ACC112 (cell line): ENCODE results near the gene AGXT2.

Experiments
- H2AFZ ChIP-seq: fragments of 200-600 bp; sonication (generic); one replicate; pipeline ENCODE4 v1.6.0; 2017; ENCODE audit warnings: antibody characterized with exemption, low read length; ENCODE audit not compliant: unreplicated experiment
- H3K27ac ChIP-seq: fragments of 200-600 bp; sonication (generic); 2 replicates; pipeline ENCODE4 v1.5.1; 2014; ENCODE audit warnings: low read depth, mild to moderate bottlenecking, antibody characterized with exemption, low read length, moderate library complexity
- H3K27me3 ChIP-seq: fragments of 200-600 bp; sonication (generic); 2 replicates; pipeline ENCODE4 v1.6.1; 2014; ENCODE audit warnings: mild to moderate bottlenecking, antibody characterized with exemption, low read length, moderate library complexity, mixed read lengths; ENCODE audit not compliant: insufficient read depth
- H3K36me3 ChIP-seq: fragments of 200-600 bp; sonication (generic); 2 replicates; pipeline ENCODE4 v1.6.1; 2016; ENCODE audit warnings: mild to moderate bottlenecking, antibody characterized with exemption, low read length, moderate library complexity, mixed read lengths; ENCODE audit not compliant: insufficient read depth
- H3K4me1 ChIP-seq: fragments of 200-600 bp; sonication (generic); one replicate; pipeline ENCODE4 v1.6.1; 2016; ENCODE audit warnings: low read length, mixed read lengths; ENCODE audit not compliant: insufficient read depth, unreplicated experiment, control insufficient read depth
- H3K4me3 ChIP-seq: fragments of 200-600 bp; sonication (generic); 2 replicates; pipeline ENCODE4 v1.5.1; 2014; ENCODE audit warnings: mild to moderate bottlenecking, low read depth, low read length
- H3K79me2 ChIP-seq: fragments of 200-600 bp; sonication (generic); one replicate; pipeline ENCODE4 v1.6.0; 2016; ENCODE audit warnings: low read length; ENCODE audit not compliant: control insufficient read depth, unreplicated experiment, insufficient read depth

The AGXT2 gene

DNA sequence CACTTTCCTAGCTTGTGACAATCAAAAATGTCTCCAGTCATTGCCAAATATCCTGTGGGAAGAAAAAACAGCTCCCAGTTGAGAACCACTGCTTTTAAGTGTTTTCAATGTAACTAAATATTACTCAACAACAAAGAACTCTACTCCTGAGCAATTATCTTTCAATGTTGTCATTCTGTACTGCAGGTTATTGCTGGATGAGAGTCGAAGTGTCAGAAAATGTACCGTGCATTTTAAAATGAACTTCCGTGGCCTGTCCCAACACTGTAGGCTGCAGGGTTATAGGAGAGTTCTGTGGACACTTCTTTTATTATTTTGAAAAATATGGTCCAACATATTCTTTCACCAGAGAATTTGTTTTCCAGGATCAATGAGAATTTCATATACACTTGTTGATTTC lies 34.8 kb upstream of the AGXT2 start:
- H3K79me2 ChIP-seq: no peaks in the 10 kb centered on the region
- no peak overlapping the region for H2AFZ ChIP-seq
- H3K36me3 ChIP-seq: no peaks in the 10 kb centered on the region
- no peaks in the 10 kb centered on the region for H3K4me1 ChIP-seq
- no peaks in the 10 kb centered on the region for H3K27me3 ChIP-seq
- no peak overlapping the region for H3K27ac ChIP-seq
- H3K4me3 ChIP-seq: no peak overlapping the region

DNA sequence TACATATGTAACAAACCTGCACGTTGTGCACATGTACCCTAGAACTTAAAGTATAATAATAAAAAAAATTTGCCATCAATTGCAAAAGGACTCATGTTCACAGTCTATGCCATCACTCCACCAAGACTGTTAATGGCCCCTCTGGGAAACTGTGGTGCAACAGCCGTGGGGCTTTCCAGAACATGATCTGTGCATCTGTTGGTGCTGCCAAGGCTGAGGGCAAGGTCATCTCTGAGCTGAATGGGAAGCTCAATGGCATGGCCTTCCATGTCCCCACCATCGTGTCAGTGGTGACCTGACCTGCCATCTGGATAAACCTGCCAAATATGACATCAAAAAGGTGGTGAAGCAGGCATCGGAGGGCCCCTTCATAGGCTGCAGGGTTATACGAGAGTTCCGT lies 33.4 kb upstream of the AGXT2 start:
- no peak overlapping the region for H2AFZ ChIP-seq
- H3K27me3 ChIP-seq: no peaks in the 10 kb centered on the region
- no peaks in the 10 kb centered on the region for H3K79me2 ChIP-seq
- no peaks in the 10 kb centered on the region for H3K36me3 ChIP-seq
- H3K4me3 ChIP-seq: no peak overlapping the region
- H3K27ac ChIP-seq: no peak overlapping the region
- no peaks in the 10 kb centered on the region for H3K4me1 ChIP-seq

DNA sequence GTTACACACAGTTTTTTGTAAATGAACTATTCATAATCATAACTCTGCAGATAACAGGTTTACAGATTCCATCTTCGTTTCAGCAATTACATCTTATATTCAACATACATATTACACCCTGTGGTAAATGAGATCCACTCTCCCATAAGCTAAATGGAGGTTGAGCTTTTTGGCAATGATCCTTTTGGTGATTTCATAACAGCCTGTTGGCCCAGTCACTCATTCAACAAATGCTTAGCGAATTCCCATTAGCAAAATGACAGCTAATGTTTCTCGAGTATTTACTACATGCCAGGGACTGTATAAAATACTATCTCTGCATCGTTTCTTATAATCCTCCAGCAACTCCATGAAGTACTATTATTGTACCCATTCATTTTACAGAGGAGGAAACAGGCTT lies 25.4 kb upstream of the AGXT2 start:
- H3K4me1 ChIP-seq: no peaks in the 10 kb centered on the region
- H3K27me3 ChIP-seq: no peaks in the 10 kb centered on the region
- H3K79me2 ChIP-seq: no peaks in the 10 kb centered on the region
- no peak overlapping the region for H3K27ac ChIP-seq
- H3K4me3 ChIP-seq: no peak overlapping the region
- no peak overlapping the region for H2AFZ ChIP-seq
- no peaks in the 10 kb centered on the region for H3K36me3 ChIP-seq

DNA sequence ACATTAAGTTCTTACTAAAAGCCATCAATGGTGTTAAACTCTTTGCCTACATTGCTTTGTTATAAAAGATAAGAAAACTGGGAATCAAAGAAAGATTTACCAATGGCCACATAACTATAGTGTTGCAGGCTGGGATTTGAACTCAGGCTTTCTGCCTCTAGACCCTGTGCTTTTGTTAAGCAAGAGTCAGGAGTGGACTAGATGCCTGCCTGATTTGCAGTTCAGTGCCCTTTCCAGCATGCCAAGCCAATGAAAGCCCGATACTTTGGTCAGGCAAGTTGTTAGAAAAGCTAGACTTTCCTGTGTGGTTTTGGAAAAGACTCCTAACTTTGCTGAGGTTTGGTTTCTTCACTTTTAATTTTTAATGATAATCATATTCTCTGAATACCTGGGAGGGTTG lies 21.4 kb upstream of the AGXT2 start:
- Histone ChIP-seq H3K4me1 (no peaks in the 10 kb centered on the region), H3K4me3 (no peak overlapping the region), H3K27me3 (no peaks in the 10 kb centered on the region), H3K36me3 (no peaks in the 10 kb centered on the region), H3K79me2 (no peaks in the 10 kb centered on the region), H3K27ac (no peak overlapping the region), H2AFZ (no peak overlapping the region)

DNA sequence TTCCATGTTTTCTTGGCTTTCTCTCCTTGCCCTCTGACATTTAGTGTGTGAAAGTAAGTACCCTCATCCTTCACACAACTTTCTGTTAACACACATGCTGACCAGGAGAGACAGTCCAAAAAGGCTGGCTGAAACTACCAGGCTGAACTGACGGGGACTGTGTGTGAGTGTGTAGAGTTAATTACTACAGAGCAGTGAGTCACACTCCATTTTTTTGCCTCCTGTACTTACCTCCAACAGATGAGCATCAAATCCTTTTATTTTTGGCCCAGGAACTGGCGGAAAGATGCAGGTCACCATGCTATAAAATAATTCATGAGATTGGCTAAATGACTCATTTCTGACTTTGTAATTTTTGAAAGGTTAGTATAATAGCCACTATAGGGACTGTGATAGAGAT lies 20.2 kb upstream of the AGXT2 start:
- H3K27ac ChIP-seq: no peak overlapping the region
- H3K27me3 ChIP-seq: no peaks in the 10 kb centered on the region
- no peaks in the 10 kb centered on the region for H3K4me1 ChIP-seq
- no peak overlapping the region for H2AFZ ChIP-seq
- H3K36me3 ChIP-seq: no peaks in the 10 kb centered on the region
- H3K4me3 ChIP-seq: no peak overlapping the region
- H3K79me2 ChIP-seq: no peaks in the 10 kb centered on the region

DNA sequence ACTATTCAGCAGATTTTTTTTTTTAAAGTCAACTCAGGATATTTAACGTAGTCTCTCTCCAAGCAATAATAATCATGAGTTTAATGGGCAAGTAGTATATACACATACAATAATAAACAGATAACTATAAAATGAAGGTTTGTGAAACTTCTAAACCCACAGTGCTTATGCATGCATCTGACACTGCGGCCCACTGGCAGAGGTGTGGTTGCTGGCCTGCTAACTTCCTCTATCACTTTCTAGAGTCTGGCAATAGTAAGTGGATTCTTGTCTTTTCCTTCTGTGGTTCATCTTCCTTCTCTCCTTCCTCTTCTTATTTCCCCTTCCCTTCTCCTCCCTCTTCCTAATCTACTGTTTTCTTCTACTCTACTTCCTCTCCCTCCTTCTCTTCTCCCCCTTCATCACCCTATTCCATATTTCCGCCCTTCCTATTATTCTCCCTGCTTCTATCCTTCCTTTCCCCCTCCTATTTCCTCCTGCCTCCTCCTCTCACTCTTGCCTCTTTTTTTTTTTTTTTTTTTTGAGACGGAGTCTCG lies 18.6 kb upstream of the AGXT2 start:
- no peaks in the 10 kb centered on the region for H3K36me3 ChIP-seq
- no peak overlapping the region for H2AFZ ChIP-seq
- H3K27ac ChIP-seq: no peak overlapping the region
- H3K4me3 ChIP-seq: no peak overlapping the region
- H3K27me3 ChIP-seq: no peaks in the 10 kb centered on the region
- no peaks in the 10 kb centered on the region for H3K79me2 ChIP-seq
- no peaks in the 10 kb centered on the region for H3K4me1 ChIP-seq

DNA sequence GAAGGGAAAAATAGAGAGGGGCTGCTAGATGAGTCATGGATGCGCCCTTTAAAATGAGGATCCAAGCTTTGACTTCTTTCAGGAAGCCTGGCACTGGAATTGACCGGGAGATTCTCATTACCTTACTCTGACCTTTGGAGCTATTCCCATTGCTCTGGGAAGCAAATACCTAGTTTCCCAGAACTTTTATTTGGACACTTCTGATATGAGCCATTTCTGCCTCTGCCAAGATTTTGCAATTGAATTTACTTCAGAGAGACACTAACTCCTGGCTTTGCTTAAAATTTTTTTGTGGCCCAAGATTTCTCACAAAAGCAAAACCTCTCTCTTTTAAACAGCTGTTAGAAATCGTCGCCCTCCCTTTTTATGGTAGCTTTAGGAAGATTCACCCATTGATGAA lies 15.7 kb upstream of the AGXT2 start:
- H3K27ac ChIP-seq: no peak overlapping the region
- H3K4me3 ChIP-seq: no peak overlapping the region
- H3K36me3 ChIP-seq: no peaks in the 10 kb centered on the region
- no peaks in the 10 kb centered on the region for H3K27me3 ChIP-seq
- no peaks in the 10 kb centered on the region for H3K79me2 ChIP-seq
- H2AFZ ChIP-seq: no peak overlapping the region
- H3K4me1 ChIP-seq: no peaks in the 10 kb centered on the region

DNA sequence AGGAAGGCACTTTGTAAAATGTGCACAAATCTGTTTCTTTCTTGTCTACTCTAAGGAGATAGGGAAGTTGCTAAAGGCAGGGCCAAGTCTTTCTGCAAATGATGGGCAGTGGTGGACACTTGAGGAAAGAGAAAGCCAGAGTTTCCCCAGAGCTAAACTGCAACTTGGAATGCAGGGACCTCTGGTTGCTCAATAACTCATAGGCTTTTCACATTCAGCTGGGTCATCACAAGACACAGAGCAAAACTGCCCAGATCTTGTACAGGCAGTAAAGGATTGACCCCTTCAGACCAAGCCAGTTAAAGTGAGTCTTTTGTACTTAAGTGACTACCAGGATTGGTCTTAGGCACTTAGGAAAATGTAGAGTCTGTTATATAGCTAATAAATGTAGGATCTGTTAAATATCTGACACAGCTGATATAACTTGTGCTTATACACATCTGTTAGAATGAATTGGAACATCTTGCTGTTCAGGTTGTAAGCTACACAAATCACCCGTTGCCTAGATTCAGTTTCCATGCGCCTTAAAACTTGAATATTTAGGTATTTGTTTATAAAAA lies 13.5 kb upstream of the AGXT2 start:
- Histone ChIP-seq H3K27me3 (no peaks in the 10 kb centered on the region), H3K4me3 (no peak overlapping the region), H3K27ac (no peak overlapping the region), H3K79me2 (no peaks in the 10 kb centered on the region), H2AFZ (no peak overlapping the region), H3K36me3 (no peaks in the 10 kb centered on the region), H3K4me1 (no peaks in the 10 kb centered on the region)

DNA sequence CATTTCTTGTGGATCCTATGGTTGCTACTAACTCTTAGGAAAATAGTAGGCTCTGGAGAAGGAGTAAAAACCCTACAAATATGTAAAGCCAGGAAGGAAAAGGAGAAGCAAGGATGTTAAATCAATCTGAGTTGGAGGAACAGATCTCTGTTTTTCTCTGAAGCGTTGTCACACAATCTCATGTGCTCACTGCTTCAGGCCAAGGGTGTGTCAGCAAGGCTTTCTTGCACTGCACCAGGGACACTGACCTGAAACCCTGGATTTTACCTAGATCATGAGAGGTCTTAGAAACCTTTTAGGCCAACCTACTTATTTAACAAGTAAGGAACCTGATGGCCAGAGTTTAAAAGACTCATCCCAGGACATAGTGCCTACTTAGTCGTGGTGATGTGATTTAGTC lies 12.5 kb upstream of the AGXT2 start:
- H3K27me3 ChIP-seq: no peaks in the 10 kb centered on the region
- H2AFZ ChIP-seq: no peak overlapping the region
- H3K27ac ChIP-seq: no peak overlapping the region
- peaks cover 1% of the 10 kb centered on the region for H3K4me1 ChIP-seq
- no peak overlapping the region for H3K4me3 ChIP-seq
- no peaks in the 10 kb centered on the region for H3K36me3 ChIP-seq
- H3K79me2 ChIP-seq: no peaks in the 10 kb centered on the region

DNA sequence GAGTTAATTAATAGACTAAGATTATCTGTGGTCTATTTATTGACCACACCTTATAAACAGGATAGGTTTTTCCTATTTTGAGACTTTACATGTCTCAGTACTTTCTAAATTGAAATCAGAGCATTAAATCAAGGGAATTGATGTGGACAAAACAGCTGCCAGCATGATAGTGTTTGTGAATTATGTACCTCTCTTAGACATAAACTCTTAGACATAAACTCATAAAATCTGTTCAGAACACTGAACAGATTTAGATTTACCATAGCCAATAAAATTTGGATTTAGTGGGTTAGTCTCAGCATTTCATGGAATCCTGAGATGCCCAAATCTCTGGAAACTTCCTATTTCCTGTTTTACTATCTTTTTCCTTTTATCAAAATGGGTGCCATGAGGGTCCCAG lies 11.5 kb upstream of the AGXT2 start:
- H2AFZ ChIP-seq: no peak overlapping the region
- H3K79me2 ChIP-seq: no peaks in the 10 kb centered on the region
- no peak overlapping the region for H3K4me3 ChIP-seq
- H3K27ac ChIP-seq: no peak overlapping the region
- H3K27me3 ChIP-seq: no peaks in the 10 kb centered on the region
- H3K36me3 ChIP-seq: no peaks in the 10 kb centered on the region
- peaks cover 10% of the 10 kb centered on the region for H3K4me1 ChIP-seq

DNA sequence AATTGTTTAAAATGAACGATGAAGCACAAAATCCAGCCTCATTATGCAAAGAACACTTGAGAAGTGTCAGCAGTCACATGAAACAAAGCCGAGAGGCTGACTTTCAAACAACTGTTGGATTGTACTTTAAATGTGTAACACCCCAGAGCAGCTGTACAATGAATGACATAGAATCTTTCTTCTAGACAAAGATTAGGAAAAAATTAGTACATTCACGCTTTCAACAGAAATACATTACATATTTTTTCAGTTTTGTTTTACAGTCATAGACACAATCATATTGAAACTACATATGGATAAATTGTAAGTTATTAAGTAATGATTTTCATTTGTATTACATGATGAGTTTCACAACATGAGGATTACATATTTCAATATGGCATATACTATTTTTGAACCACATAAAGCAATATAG lies 10.6 kb upstream of the AGXT2 start:
- H3K36me3 ChIP-seq: no peaks in the 10 kb centered on the region
- no peaks in the 10 kb centered on the region for H3K27me3 ChIP-seq
- peaks cover 10% of the 10 kb centered on the region for H3K4me1 ChIP-seq
- H2AFZ ChIP-seq: no peak overlapping the region
- no peak overlapping the region for H3K27ac ChIP-seq
- no peak overlapping the region for H3K4me3 ChIP-seq
- H3K79me2 ChIP-seq: no peaks in the 10 kb centered on the region
